ES-I3 (cell line): Measurements from ENCODE around the gene HSPD1.
"Not testable (repeated sequence)": the region's sequence is repeated elsewhere in the genome, so short reads cannot be mapped to it uniquely, and the experiment has no call there.

Experiments used
- H3K36me3 ChIP-seq: 2 replicates; pipeline ENCODE4 v1.6.1; 2013; ENCODE audit warnings: mild to moderate bottlenecking, low read length, control low read depth, moderate library complexity; ENCODE audit not compliant: insufficient read depth
- H3K4me1 ChIP-seq: 2 replicates; pipeline ENCODE4 v1.6.1; 2013; ENCODE audit warnings: mild to moderate bottlenecking, control low read depth, low read length; ENCODE audit not compliant: insufficient read depth
- H3K9ac ChIP-seq: 2 replicates; pipeline ENCODE4 v1.6.1; 2013; ENCODE audit warnings: low read depth, mild to moderate bottlenecking, low read length, moderate library complexity
- H3K9me3 ChIP-seq: 2 replicates; pipeline ENCODE4 v1.6.1; 2013; ENCODE audit warnings: mild to moderate bottlenecking, low read length, moderate library complexity; ENCODE audit not compliant: control insufficient read depth, insufficient read depth

HSPD1 gene

GRCh38 chr2:197477797-197478196 lies 21.8 kb downstream of the HSPD1 start:
- H3K36me3 ChIP-seq = peaks cover 17% of the 10 kb centered on the region
- no peaks in the 10 kb centered on the region for H3K4me1 ChIP-seq
- H3K9ac ChIP-seq = no peak overlapping the region
- no peaks in the 10 kb centered on the region for H3K9me3 ChIP-seq

- Histone ChIP-seq H3K9ac (no peak overlapping the region), H3K4me1 (no peaks in the 10 kb centered on the region), H3K9me3 (no peaks in the 10 kb centered on the region), H3K36me3 (peaks cover 17% of the 10 kb centered on the region)
Observed at GRCh38 chr2:197472166-197472565, 27.5 kb downstream of the HSPD1 start.

- H3K36me3 ChIP-seq = peaks cover 7% of the 10 kb centered on the region
- no peak overlapping the region for H3K9ac ChIP-seq
- no peaks in the 10 kb centered on the region for H3K4me1 ChIP-seq
- no peaks in the 10 kb centered on the region for H3K9me3 ChIP-seq
Observed at GRCh38 chr2:197464175-197464574, 35.5 kb downstream of the HSPD1 start.

- Histone ChIP-seq H3K36me3 (peaks cover 3% of the 10 kb centered on the region), H3K4me1 (no peaks in the 10 kb centered on the region), H3K9me3 (no peaks in the 10 kb centered on the region), H3K9ac (no peak overlapping the region)
Observed at GRCh38 chr2:197461057-197461456, 38.6 kb downstream of the HSPD1 start.

- no peaks in the 10 kb centered on the region for H3K9me3 ChIP-seq
- H3K9ac ChIP-seq = no peak overlapping the region
- no peaks in the 10 kb centered on the region for H3K36me3 ChIP-seq
- no peaks in the 10 kb centered on the region for H3K4me1 ChIP-seq
Observed at GRCh38 chr2:197460649-197461048, 39.0 kb downstream of the HSPD1 start.

GRCh38 chr2:197455428-197455827 lies 44.2 kb downstream of the HSPD1 start:
- no peaks in the 10 kb centered on the region for H3K36me3 ChIP-seq
- peaks cover 4% of the 10 kb centered on the region; the same call in 1 of the 2 replicates for H3K4me1 ChIP-seq
- no peak overlapping the region for H3K9ac ChIP-seq
- H3K9me3 ChIP-seq = no peaks in the 10 kb centered on the region

- Histone ChIP-seq H3K9me3 (no peaks in the 10 kb centered on the region), H3K4me1 (peaks cover 4% of the 10 kb centered on the region; the same call in 1 of the 2 replicates), H3K36me3 (no peaks in the 10 kb centered on the region), H3K9ac (no peak overlapping the region)
Observed at GRCh38 chr2:197454923-197455322, 44.7 kb downstream of the HSPD1 start.

- H3K4me1 ChIP-seq = peaks cover 4% of the 10 kb centered on the region; the same call in 1 of the 2 replicates
- no peaks in the 10 kb centered on the region for H3K9me3 ChIP-seq
- H3K9ac ChIP-seq = peak overlapping the region; percentile 85
- H3K36me3 ChIP-seq = no peaks in the 10 kb centered on the region
Observed at GRCh38 chr2:197453914-197454398, 45.7 kb downstream of the HSPD1 start.

- no peaks in the 10 kb centered on the region for H3K9me3 ChIP-seq
- H3K9ac ChIP-seq = peak within 1 kb of the TSS; percentile 85
- peaks cover 4% of the 10 kb centered on the region; the same call in 1 of the 2 replicates for H3K4me1 ChIP-seq
- H3K36me3 ChIP-seq = no peaks in the 10 kb centered on the region
Observed at GRCh38 chr2:197453123-197453913, 46.3 kb downstream of the HSPD1 start, which contains the start of gene COQ10B. COQ10B (plus strand) TSS chr2:197453552; CDS start chr2:197453561, 9 bp downstream.

GRCh38 chr2:197452754-197453122 lies 46.9 kb downstream of the HSPD1 start:
- H3K9me3 ChIP-seq = no peaks in the 10 kb centered on the region
- peak overlapping the region; percentile 70 for H3K9ac ChIP-seq
- H3K4me1 ChIP-seq = peaks cover 4% of the 10 kb centered on the region; the same call in 1 of the 2 replicates
- no peaks in the 10 kb centered on the region for H3K36me3 ChIP-seq

- not testable (repeated sequence) for H3K9ac ChIP-seq, H3K4me1 ChIP-seq, H3K9me3 ChIP-seq, H3K36me3 ChIP-seq
Observed at GRCh38 chr2:197450935-197451358, 48.7 kb downstream of the HSPD1 start.

GRCh38 chr2:197450465-197450864 lies 49.2 kb downstream of the HSPD1 start:
- no peak overlapping the region for H3K9ac ChIP-seq
- peaks cover 4% of the 10 kb centered on the region; the same call in 1 of the 2 replicates for H3K4me1 ChIP-seq
- no peaks in the 10 kb centered on the region for H3K9me3 ChIP-seq
- no peaks in the 10 kb centered on the region for H3K36me3 ChIP-seq

GRCh38 chr2:197446844-197447243 lies 52.8 kb downstream of the HSPD1 start:
- no peaks in the 10 kb centered on the region for H3K4me1 ChIP-seq
- no peaks in the 10 kb centered on the region for H3K9me3 ChIP-seq
- H3K36me3 ChIP-seq = no peaks in the 10 kb centered on the region
- H3K9ac ChIP-seq = no peak overlapping the region

GRCh38 chr2:197445746-197446145 lies 53.9 kb downstream of the HSPD1 start:
- H3K4me1 ChIP-seq = no peaks in the 10 kb centered on the region
- no peak overlapping the region for H3K9ac ChIP-seq
- H3K36me3 ChIP-seq = no peaks in the 10 kb centered on the region
- H3K9me3 ChIP-seq = no peaks in the 10 kb centered on the region

- H3K36me3 ChIP-seq = no peaks in the 10 kb centered on the region
Observed at GRCh38 chr2:197442857-197443256, 56.8 kb downstream of the HSPD1 start.

More at GRCh38 chr2:197442857-197443256, 56.8 kb downstream of the HSPD1 start:
- no peaks in the 10 kb centered on the region for H3K9me3 ChIP-seq
- H3K9ac ChIP-seq = no peak overlapping the region
- no peaks in the 10 kb centered on the region for H3K4me1 ChIP-seq
